Chondrocyte (in vitro differentiated cells): ENCODE results near the gene SNAP29. TPM values are rescaled to one million over a fixed set of nuclear protein-coding genes. Genes with fewer than 3 reads are reported as not detected.

Source experiments
- DNase-seq: peaks from one replicate; pipeline ENCODE4 v3.0.0; 2021; ENCODE audit warnings: mixed read lengths, low spot score
- H3K27ac Mint-ChIP-seq: one replicate; pipeline ENCODE4 v1.8.0; 2021; ENCODE audit warnings: mild to moderate bottlenecking, moderate library complexity, mixed read lengths; ENCODE audit not compliant: unreplicated experiment
- H3K27me3 Mint-ChIP-seq: 2 replicates; pipeline ENCODE4 v1.8.0; 2021; ENCODE audit warnings: low read depth, mixed read lengths
- H3K36me3 Mint-ChIP-seq: 2 replicates; pipeline ENCODE4 v1.8.0; 2021; ENCODE audit warnings: low read depth, mixed read lengths
- H3K4me1 Mint-ChIP-seq: 2 replicates; pipeline ENCODE4 v1.8.0; 2021; ENCODE audit warnings: low read depth, mild to moderate bottlenecking, mixed read lengths
- H3K4me3 Mint-ChIP-seq: one replicate; pipeline ENCODE4 v1.8.0; 2021; ENCODE audit warnings: mild to moderate bottlenecking, moderate library complexity, mixed read lengths; ENCODE audit not compliant: unreplicated experiment
- H3K9me3 Mint-ChIP-seq: 2 replicates; pipeline ENCODE4 v1.8.0; 2021; ENCODE audit warnings: low read depth, mixed read lengths
- total RNA-seq: library from RNA; stranded (reverse); gene quantifications from 3 replicates; pipeline ENCODE4 v1.2.1, GENCODE V29; 2021
- TF ChIP-seq, protein P1 (sequence below): fragments of 200-600 bp; sonication (generic); IDR thresholded peaks from 2 replicates; pipeline ENCODE4 v1.5.0; 2021; ENCODE audit warnings: antibody characterized with exemption, mild to moderate bottlenecking, moderate library complexity

Gene SNAP29
- total RNA-seq, 1 donor from 2014 or later, result 26.3 TPM

GRCh38 chr22:20920881-20921203 lies 62.0 kb downstream of the SNAP29 start:
- TF ChIP-seq, protein P1, sequence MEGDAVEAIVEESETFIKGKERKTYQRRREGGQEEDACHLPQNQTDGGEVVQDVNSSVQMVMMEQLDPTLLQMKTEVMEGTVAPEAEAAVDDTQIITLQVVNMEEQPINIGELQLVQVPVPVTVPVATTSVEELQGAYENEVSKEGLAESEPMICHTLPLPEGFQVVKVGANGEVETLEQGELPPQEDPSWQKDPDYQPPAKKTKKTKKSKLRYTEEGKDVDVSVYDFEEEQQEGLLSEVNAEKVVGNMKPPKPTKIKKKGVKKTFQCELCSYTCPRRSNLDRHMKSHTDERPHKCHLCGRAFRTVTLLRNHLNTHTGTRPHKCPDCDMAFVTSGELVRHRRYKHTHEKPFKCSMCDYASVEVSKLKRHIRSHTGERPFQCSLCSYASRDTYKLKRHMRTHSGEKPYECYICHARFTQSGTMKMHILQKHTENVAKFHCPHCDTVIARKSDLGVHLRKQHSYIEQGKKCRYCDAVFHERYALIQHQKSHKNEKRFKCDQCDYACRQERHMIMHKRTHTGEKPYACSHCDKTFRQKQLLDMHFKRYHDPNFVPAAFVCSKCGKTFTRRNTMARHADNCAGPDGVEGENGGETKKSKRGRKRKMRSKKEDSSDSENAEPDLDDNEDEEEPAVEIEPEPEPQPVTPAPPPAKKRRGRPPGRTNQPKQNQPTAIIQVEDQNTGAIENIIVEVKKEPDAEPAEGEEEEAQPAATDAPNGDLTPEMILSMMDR, result no peak
- Mint-ChIP-seq H3K4me3 (peak overlapping the region; percentile 94), H3K27me3 (no peaks in the 10 kb centered on the region), H3K27ac (peak overlapping the region; percentile 70), H3K36me3 (no peaks in the 10 kb centered on the region), H3K4me1 (peaks cover 46% of the 10 kb centered on the region), H3K9me3 (no peaks in the 10 kb centered on the region)
- DNase-seq, result no peak

GRCh38 chr22:20922141-20922751 lies 63.4 kb downstream of the SNAP29 start:
- Mint-ChIP-seq H3K4me1 (peaks cover 48% of the 10 kb centered on the region), H3K36me3 (peaks cover 3% of the 10 kb centered on the region), H3K27ac (peak overlapping the region; percentile 80), H3K4me3 (no peak overlapping the region), H3K9me3 (no peaks in the 10 kb centered on the region), H3K27me3 (no peaks in the 10 kb centered on the region)
- no peak for DNase-seq
- TF ChIP-seq, protein P1, result no peak

GRCh38 chr22:20926243-20926642 lies 67.4 kb downstream of the SNAP29 start:
- TF ChIP-seq, protein P1, result no peak
- no peak for DNase-seq
- Mint-ChIP-seq H3K27ac (peak overlapping the region; percentile 54), H3K4me1 (peaks cover 34% of the 10 kb centered on the region), H3K4me3 (no peak overlapping the region), H3K27me3 (no peaks in the 10 kb centered on the region), H3K9me3 (no peaks in the 10 kb centered on the region), H3K36me3 (peaks cover 4% of the 10 kb centered on the region)

- Mint-ChIP-seq H3K9me3 (no peaks in the 10 kb centered on the region), H3K27ac (no peak overlapping the region), H3K27me3 (no peaks in the 10 kb centered on the region), H3K36me3 (peaks cover 4% of the 10 kb centered on the region), H3K4me3 (no peak overlapping the region), H3K4me1 (peaks cover 21% of the 10 kb centered on the region)
- TF ChIP-seq, protein P1, result no peak
- DNase-seq, result no peak
Observed at GRCh38 chr22:20927940-20928572, 69.2 kb downstream of the SNAP29 start.

- TF ChIP-seq, protein P1, result no peak
- Mint-ChIP-seq H3K9me3 (no peaks in the 10 kb centered on the region), H3K4me3 (no peak overlapping the region), H3K27me3 (no peaks in the 10 kb centered on the region), H3K36me3 (peaks cover 4% of the 10 kb centered on the region), H3K4me1 (peaks cover 21% of the 10 kb centered on the region), H3K27ac (no peak overlapping the region)
- no peak for DNase-seq
Observed at GRCh38 chr22:20928573-20928967, 69.8 kb downstream of the SNAP29 start.
